IPS-20b (cell line): ENCODE measurements around the gene ANKRD34C.
"Not testable (repeated sequence)": the region's sequence is repeated elsewhere in the genome, so short reads cannot be mapped to it uniquely, and the experiment has no call there.

ENCODE experiments used
- H3K27ac ChIP-seq: one replicate; pipeline ENCODE4 v1.5.1; 2013; ENCODE audit warnings: low read length
- H3K27me3 ChIP-seq: 2 replicates; pipeline ENCODE4 v1.6.1; 2013; ENCODE audit warnings: mild to moderate bottlenecking, low read length, inconsistent platforms; ENCODE audit not compliant: insufficient read depth
- H3K36me3 ChIP-seq: 2 replicates; pipeline ENCODE4 v1.6.1; 2013; ENCODE audit warnings: low read depth, mild to moderate bottlenecking, inconsistent platforms, low read length, moderate library complexity; ENCODE audit not compliant: insufficient read depth
- H3K4me1 ChIP-seq: 2 replicates; pipeline ENCODE4 v1.6.1; 2013; ENCODE audit warnings: mild to moderate bottlenecking, control low read depth, inconsistent platforms, low read length, moderate library complexity; ENCODE audit not compliant: insufficient read depth
- H3K4me3 ChIP-seq: 2 replicates; pipeline ENCODE4 v1.5.1; 2013; ENCODE audit warnings: mild to moderate bottlenecking, low read length, inconsistent platforms
- H3K9ac ChIP-seq: 2 replicates; pipeline ENCODE4 v1.6.1; 2013; ENCODE audit warnings: low read depth, mild to moderate bottlenecking, inconsistent platforms, low read length, moderate library complexity
- H3K9me3 ChIP-seq: 2 replicates; pipeline ENCODE4 v1.6.1; 2013; ENCODE audit warnings: mild to moderate bottlenecking, low read depth, low read length, inconsistent platforms; ENCODE audit not compliant: insufficient read depth

Gene ANKRD34C

DNA sequence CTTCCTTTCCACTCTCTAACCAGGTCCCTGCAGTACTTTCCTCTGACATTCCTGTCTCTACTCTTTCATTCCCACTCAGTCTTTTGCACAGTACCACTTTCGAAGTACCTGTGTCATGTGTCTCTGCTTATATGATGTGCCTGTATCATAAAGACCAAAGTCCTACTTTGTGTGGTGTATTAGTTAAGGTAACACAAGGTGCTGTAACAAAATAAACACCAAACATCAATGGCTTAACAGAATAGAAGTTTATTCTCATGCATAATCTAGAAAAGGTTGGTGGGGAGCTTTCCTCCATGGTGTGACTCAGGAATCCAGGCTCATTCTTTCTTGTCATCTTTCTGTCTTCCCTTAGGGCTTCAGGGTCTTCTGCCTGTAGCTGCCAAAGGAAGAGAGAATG is 31.7 kb downstream of the ANKRD34C start:
- no peak overlapping the region for H3K4me3 ChIP-seq
- no peak overlapping the region for H3K9ac ChIP-seq
- no peak overlapping the region for H3K27ac ChIP-seq
- H3K27me3 ChIP-seq = peaks cover 15% of the 10 kb centered on the region
- no peaks in the 10 kb centered on the region for H3K9me3 ChIP-seq
- H3K36me3 ChIP-seq = peaks cover 61% of the 10 kb centered on the region
- H3K4me1 ChIP-seq = no peaks in the 10 kb centered on the region

DNA sequence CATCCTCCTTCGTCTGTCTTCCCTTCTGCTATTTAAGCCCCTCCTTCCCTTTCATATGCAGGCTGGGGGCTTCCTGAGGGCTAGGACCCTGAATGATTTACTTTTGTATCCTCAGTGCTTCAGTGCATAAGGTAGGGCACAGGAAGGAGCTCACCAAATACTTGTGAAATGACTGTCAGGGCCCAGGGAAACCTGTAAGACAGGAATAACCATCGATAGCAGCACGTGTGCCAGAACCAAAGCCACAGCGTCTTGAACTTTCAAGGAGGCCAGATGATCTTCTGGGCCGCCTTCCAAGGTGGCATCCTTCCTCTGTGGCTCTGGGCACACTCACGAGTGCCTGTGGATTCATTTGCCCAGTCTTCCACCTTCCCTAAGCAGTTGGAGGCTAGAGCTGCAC is 32.3 kb downstream of the ANKRD34C start:
- H3K27me3 ChIP-seq = peaks cover 9% of the 10 kb centered on the region
- H3K4me1 ChIP-seq = no peaks in the 10 kb centered on the region
- no peaks in the 10 kb centered on the region for H3K9me3 ChIP-seq
- no peak overlapping the region for H3K9ac ChIP-seq
- H3K27ac ChIP-seq = no peak overlapping the region
- peaks cover 68% of the 10 kb centered on the region for H3K36me3 ChIP-seq
- H3K4me3 ChIP-seq = no peak overlapping the region

DNA sequence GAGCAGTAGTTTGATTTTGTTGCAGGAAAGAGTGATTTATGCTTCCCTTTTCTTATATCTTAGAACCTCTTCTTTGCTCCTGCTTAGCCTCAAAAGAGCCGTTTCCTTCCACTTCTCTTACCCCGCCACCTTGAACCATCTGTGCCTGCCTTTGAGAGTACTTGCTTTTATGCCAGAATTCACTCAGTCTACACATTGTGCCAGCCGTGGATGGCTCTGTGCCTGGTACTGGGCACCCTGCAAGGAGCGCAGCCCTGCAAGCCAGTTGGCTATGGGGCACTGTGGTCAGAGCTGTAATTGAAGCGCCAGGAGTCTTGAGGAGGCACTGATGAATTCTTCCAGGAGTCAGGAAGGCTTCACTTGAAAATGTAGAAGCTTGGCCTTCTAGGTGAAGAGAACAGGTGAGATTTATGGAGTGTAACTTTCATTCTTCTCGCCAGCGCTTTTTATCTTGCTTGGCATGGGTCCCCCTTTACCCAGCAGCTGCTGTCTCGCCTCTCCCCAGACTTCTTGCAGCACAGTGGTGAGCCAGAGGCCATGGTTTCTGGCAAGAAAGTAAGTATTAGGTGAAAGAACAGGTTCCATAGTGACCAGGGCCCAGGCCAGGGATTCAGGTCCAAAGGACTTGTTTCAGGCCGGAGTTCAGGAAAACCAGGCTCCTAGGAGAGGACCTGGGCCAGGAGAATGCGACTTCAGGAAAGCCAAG is 33.3 kb downstream of the ANKRD34C start:
- H3K27ac ChIP-seq = no peak overlapping the region
- H3K4me3 ChIP-seq = no peak overlapping the region
- peaks cover 73% of the 10 kb centered on the region for H3K36me3 ChIP-seq
- H3K9me3 ChIP-seq = no peaks in the 10 kb centered on the region
- H3K9ac ChIP-seq = no peak overlapping the region
- no peaks in the 10 kb centered on the region for H3K4me1 ChIP-seq
- H3K27me3 ChIP-seq = no peaks in the 10 kb centered on the region

GRCh38 chr15:79316864-79317263 is 34.3 kb downstream of the ANKRD34C start:
- H3K4me1 ChIP-seq = no peaks in the 10 kb centered on the region
- no peak overlapping the region for H3K9ac ChIP-seq
- no peak overlapping the region for H3K27ac ChIP-seq
- H3K27me3 ChIP-seq = no peaks in the 10 kb centered on the region
- no peak overlapping the region for H3K4me3 ChIP-seq
- no peaks in the 10 kb centered on the region for H3K9me3 ChIP-seq
- H3K36me3 ChIP-seq = peaks cover 84% of the 10 kb centered on the region

DNA sequence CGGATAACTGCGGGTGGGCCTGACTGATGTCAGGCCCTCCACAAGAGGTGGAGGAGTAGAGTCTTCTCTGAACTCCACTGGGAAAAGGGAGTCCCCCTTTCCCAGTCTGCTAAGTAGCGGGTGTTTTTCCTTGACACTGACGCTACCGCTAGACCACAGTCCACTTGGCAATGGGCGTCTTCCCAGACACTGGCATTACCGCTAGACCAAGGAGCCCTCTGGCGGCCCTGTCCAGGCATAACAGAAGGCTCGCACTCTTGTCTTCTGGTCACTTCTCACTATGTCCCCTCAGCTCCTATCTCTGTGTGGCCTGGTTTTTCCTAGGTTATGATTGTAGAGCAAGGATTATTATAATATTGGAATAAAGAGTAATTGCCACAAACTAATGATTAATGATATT is 37.5 kb downstream of the ANKRD34C start:
- H3K9me3 ChIP-seq, H3K4me1 ChIP-seq, H3K27ac ChIP-seq, H3K9ac ChIP-seq, H3K27me3 ChIP-seq, H3K4me3 ChIP-seq: not testable (repeated sequence)
- peaks cover 82% of the 10 kb centered on the region for H3K36me3 ChIP-seq

- Histone ChIP-seq H3K4me1 (no peaks in the 10 kb centered on the region), H3K9ac (no peak overlapping the region), H3K27ac (no peak overlapping the region), H3K27me3 (no peaks in the 10 kb centered on the region), H3K9me3 (no peaks in the 10 kb centered on the region), H3K4me3 (no peak overlapping the region), H3K36me3 (peaks cover 70% of the 10 kb centered on the region)
These were observed 39.4 kb downstream of the ANKRD34C start for GRCh38 chr15:79321876-79322275.

DNA sequence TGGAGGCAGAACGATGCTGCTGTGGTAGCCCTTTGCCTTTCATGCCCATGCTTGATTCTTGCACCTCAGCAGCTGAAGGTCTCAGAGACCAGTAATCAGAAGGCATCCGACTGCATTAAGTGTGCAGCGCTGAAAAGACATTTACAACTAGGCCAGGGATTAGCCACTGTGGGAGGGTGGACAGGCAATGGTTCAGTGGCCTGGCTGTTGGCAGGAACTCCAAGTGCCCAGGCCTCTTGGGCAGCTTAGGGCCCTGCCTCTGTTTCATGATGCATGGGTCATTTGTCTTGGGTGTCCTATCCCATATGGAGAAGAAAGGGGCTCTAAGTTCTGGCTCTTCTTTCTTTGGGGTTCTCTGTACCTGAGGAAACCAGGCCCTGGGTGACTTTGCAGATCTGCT is 39.8 kb downstream of the ANKRD34C start:
- Histone ChIP-seq H3K36me3 (peaks cover 66% of the 10 kb centered on the region), H3K9ac (no peak overlapping the region)

GRCh38 chr15:79322945-79323344 is 40.4 kb downstream of the ANKRD34C start:
- H3K9me3 ChIP-seq = no peaks in the 10 kb centered on the region
- peaks cover 59% of the 10 kb centered on the region for H3K36me3 ChIP-seq
- H3K27ac ChIP-seq = no peak overlapping the region
- H3K4me3 ChIP-seq = no peak overlapping the region
- H3K4me1 ChIP-seq = no peaks in the 10 kb centered on the region
- no peak overlapping the region for H3K9ac ChIP-seq
- H3K27me3 ChIP-seq = no peaks in the 10 kb centered on the region

More for the DNA sequence above, 39.8 kb downstream of the ANKRD34C start:
- Histone ChIP-seq H3K27ac (no peak overlapping the region), H3K4me1 (no peaks in the 10 kb centered on the region), H3K27me3 (no peaks in the 10 kb centered on the region), H3K9me3 (no peaks in the 10 kb centered on the region), H3K4me3 (no peak overlapping the region)

GRCh38 chr15:79329171-79329611 is 46.7 kb downstream of the ANKRD34C start:
- H3K9ac ChIP-seq = no peak overlapping the region
- no peak overlapping the region for H3K27ac ChIP-seq
- peaks cover 8% of the 10 kb centered on the region; the same call in 1 of the 2 replicates for H3K36me3 ChIP-seq
- H3K27me3 ChIP-seq = no peaks in the 10 kb centered on the region
- H3K4me3 ChIP-seq = no peak overlapping the region
- H3K9me3 ChIP-seq = no peaks in the 10 kb centered on the region
- H3K4me1 ChIP-seq = 0 out of 2 replicates have a peak, but pooled peaks cover 5% of the 10 kb centered on the region
